ENCODE measurements around the gene KCNH8.

Gene KCNH8

GRCh38 chr3:19254784-19255338, 106.6 kb downstream of the KCNH8 start:
- DNase-seq, result no peak

GRCh38 chr3:19256313-19256712, 108.0 kb downstream of the KCNH8 start:
- no peak for DNase-seq

GRCh38 chr3:19263606-19264005, 115.3 kb downstream of the KCNH8 start:
- no peak for DNase-seq

GRCh38 chr3:19264424-19264823, 116.1 kb downstream of the KCNH8 start:
- no peak for DNase-seq

- no peak for DNase-seq
Measured at GRCh38 chr3:19267040-19267439, 118.7 kb downstream of the KCNH8 start.

- DNase-seq, result no peak
Measured at GRCh38 chr3:19270481-19270880, 122.2 kb downstream of the KCNH8 start.

GRCh38 chr3:19272296-19272695, 124.0 kb downstream of the KCNH8 start:
- DNase-seq, result no peak

GRCh38 chr3:19273091-19273490, 124.8 kb downstream of the KCNH8 start:
- no peak for DNase-seq

GRCh38 chr3:19274576-19274975, 126.3 kb downstream of the KCNH8 start:
- no peak for DNase-seq

- DNase-seq, result no peak
Measured at GRCh38 chr3:19284974-19285373, 136.7 kb downstream of the KCNH8 start.

GRCh38 chr3:19293295-19293694, 145.0 kb downstream of the KCNH8 start:
- DNase-seq, result no peak

GRCh38 chr3:19295208-19295607, 146.9 kb downstream of the KCNH8 start:
- DNase-seq, result no peak

- no peak for DNase-seq
Measured at GRCh38 chr3:19331931-19332330, 183.6 kb downstream of the KCNH8 start.

- DNase-seq, result no peak
Measured at GRCh38 chr3:19334120-19334519, 185.8 kb downstream of the KCNH8 start.

GRCh38 chr3:19338769-19339168, 190.5 kb downstream of the KCNH8 start:
- DNase-seq, result no peak

- DNase-seq, result no peak
Measured at GRCh38 chr3:19342389-19342788, 194.1 kb downstream of the KCNH8 start.

- DNase-seq, result no peak
Measured at GRCh38 chr3:19346759-19347158, 198.4 kb downstream of the KCNH8 start.

- DNase-seq, result no peak
Measured at GRCh38 chr3:19347671-19348070, 199.4 kb downstream of the KCNH8 start.

- no peak for DNase-seq
Measured at GRCh38 chr3:19348500-19348899, 200.2 kb downstream of the KCNH8 start.

- DNase-seq, result peak; percentile 7
Measured at GRCh38 chr3:19348941-19349564, 200.7 kb downstream of the KCNH8 start.

GRCh38 chr3:19357947-19358346, 209.6 kb downstream of the KCNH8 start:
- DNase-seq, result no peak

- DNase-seq, result no peak
Measured at GRCh38 chr3:19363071-19363470, 214.8 kb downstream of the KCNH8 start.

GRCh38 chr3:19364148-19364547, 215.8 kb downstream of the KCNH8 start:
- DNase-seq, result no peak

- no peak for DNase-seq
Measured at GRCh38 chr3:19365471-19365870, 217.2 kb downstream of the KCNH8 start.

GRCh38 chr3:19384868-19385267, 236.6 kb downstream of the KCNH8 start:
- DNase-seq, result no peak

All from CD4-positive, alpha-beta T cell treated with Interleukin-12 subunit alpha and Interleukin-12 subunit beta, for 1 hour (primary cell).